Large intestine (tissue), 3 donors: ENCODE results near the gene SLC15A3. TPM values are rescaled to one million over a fixed set of nuclear protein-coding genes. Genes with fewer than 3 reads are reported as not detected.
A peak's percentile ranks its signal among the peaks of the same experiment; 100 is the strongest.

Experiments
- DNase-seq, 2 donors: peaks; one replicate each; pipeline versions ENCODE4 v3.0.0 to v3.0.0-alpha.2; 2013
- H3K27ac ChIP-seq: one replicate; pipeline ENCODE4 v1.5.1; 2013; ENCODE audit warnings: low read length
- H3K27me3 ChIP-seq: 2 replicates; pipeline ENCODE4 v1.6.1; 2013; ENCODE audit warnings: low read length; ENCODE audit not compliant: control insufficient read depth, insufficient read depth
- H3K36me3 ChIP-seq: 2 replicates; pipeline ENCODE4 v1.6.1; 2013; ENCODE audit warnings: low read length; ENCODE audit not compliant: control insufficient read depth, insufficient read depth
- H3K4me1 ChIP-seq: one replicate; pipeline ENCODE4 v1.6.1; 2013; ENCODE audit warnings: low read length; ENCODE audit not compliant: control insufficient read depth, insufficient read depth
- H3K4me3 ChIP-seq: one replicate; pipeline ENCODE4 v1.5.1; 2013; ENCODE audit warnings: low read length
- H3K9me3 ChIP-seq: one replicate; pipeline ENCODE4 v1.6.1; 2013; ENCODE audit warnings: mild to moderate bottlenecking, low read depth, low read length, moderate library complexity; ENCODE audit not compliant: control insufficient read depth
- WGBS: methylation state at CpG from one replicate; pipeline ENCODE4 v1.1.5; 2013; ENCODE audit warnings: low lambda C conversion rate; ENCODE audit not compliant: insufficient coverage; 5-methylcytosine and 5-hydroxymethylcytosine counted together
- polyA plus RNA-seq: library from polyadenylated mRNA; unstranded; fragments of 120-200 nt; gene quantifications from one replicate; pipeline ENCODE4 v1.2.1, GENCODE V29; 2013

The SLC15A3 gene
- polyA plus RNA-seq, 1 donor = 19.8 TPM

- H3K4me1 ChIP-seq = no peaks in the 10 kb centered on the region
- H3K27ac ChIP-seq = no peak overlapping the region
- H3K27me3 ChIP-seq = peaks cover 5% of the 10 kb centered on the region
- H3K36me3 ChIP-seq = no peaks in the 10 kb centered on the region
- DNase-seq = no peak
- no CpG with 5 or more reads among the region's 7 CpGs for WGBS
- H3K4me3 ChIP-seq = no peak overlapping the region
- H3K9me3 ChIP-seq = no peaks in the 10 kb centered on the region
Observed at GRCh38 chr11:60960405-60960804, 8.4 kb upstream of the SLC15A3 start.

GRCh38 chr11:60959431-60959830 lies 7.5 kb upstream of the SLC15A3 start:
- no peaks in the 10 kb centered on the region for H3K9me3 ChIP-seq
- DNase-seq = no peak
- no peak overlapping the region for H3K27ac ChIP-seq
- WGBS = no CpG with 5 or more reads among the region's 6 CpGs
- H3K4me3 ChIP-seq = no peak overlapping the region
- H3K4me1 ChIP-seq = no peaks in the 10 kb centered on the region
- peaks cover 5% of the 10 kb centered on the region for H3K27me3 ChIP-seq
- no peaks in the 10 kb centered on the region for H3K36me3 ChIP-seq

DNA sequence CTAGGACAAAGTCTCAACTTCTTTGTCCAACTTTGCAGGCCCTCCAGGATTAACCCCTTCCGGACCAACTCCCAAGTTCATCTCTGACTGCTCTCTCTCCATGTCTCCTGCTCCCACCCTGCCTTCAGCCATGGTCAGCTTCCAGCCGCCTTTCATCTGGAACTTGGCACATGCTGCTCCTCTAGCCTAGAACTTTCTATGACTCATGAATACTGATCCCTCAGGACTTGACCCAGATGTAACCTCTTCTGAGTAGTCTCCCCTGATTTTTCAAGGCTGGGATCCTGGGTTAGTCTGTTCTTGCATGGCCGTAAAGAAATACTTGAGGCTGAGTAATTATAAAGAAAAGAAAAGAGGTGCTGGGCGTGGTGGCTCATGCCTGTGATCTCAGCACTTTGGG lies 5.2 kb upstream of the SLC15A3 start:
- no peaks in the 10 kb centered on the region for H3K36me3 ChIP-seq
- H3K27ac ChIP-seq = no peak overlapping the region
- H3K4me1 ChIP-seq = peaks cover under 1% of the 10 kb centered on the region
- no peak for DNase-seq
- H3K9me3 ChIP-seq = no peaks in the 10 kb centered on the region
- no peak overlapping the region for H3K4me3 ChIP-seq
- WGBS = 86% methylated on average over 2 of the region's 4 CpGs
- peaks cover 11% of the 10 kb centered on the region for H3K27me3 ChIP-seq

DNA sequence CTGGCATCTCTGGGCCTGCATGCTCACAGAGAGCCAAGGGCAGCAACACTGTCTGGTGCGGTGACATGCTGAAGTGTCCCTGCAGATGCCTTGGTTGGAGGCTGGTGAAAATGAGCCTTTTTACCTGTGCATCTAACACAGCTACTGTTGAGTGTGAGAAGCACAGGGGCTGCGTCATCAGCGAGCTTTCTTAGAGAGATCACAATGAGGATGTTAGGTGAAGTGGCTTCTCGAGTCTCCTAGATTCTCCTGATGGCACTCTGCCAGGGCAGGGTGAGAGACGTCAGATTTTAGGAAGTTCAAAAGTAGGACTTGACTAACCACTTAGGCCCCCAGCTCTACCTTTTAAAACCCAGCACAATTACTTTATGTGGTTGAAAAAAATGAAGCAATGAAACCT lies 3.6 kb upstream of the SLC15A3 start:
- H3K27me3 ChIP-seq = peaks cover 20% of the 10 kb centered on the region
- H3K27ac ChIP-seq = no peak overlapping the region
- H3K9me3 ChIP-seq = no peaks in the 10 kb centered on the region
- WGBS = no CpG with 5 or more reads among the region's 5 CpGs
- H3K36me3 ChIP-seq = no peaks in the 10 kb centered on the region
- DNase-seq = no peak
- H3K4me3 ChIP-seq = no peak overlapping the region
- peaks cover 7% of the 10 kb centered on the region for H3K4me1 ChIP-seq

DNA sequence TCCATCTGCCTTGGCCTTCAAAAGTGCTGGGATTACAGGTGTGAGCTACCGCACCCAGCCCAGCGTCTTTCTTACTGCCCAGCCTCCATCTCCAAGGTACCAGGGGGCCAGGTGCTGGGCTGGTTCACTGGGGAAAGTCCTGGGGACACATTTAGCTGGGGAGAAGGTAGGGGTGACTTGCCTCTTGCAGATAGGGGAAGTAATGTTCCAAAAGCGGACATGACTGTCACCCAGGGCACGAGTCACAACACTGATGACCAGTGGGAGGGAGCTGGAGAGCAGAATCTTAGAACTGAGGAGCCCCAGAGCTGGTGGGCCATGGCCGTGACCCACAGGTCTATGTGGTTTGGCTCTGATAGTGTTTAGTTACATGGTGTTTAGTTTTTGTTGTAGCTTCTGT lies 2.4 kb upstream of the SLC15A3 start:
- DNase-seq = no peak
- WGBS = no CpG with 5 or more reads among the region's 5 CpGs
- Histone ChIP-seq H3K4me1 (peaks cover 7% of the 10 kb centered on the region), H3K27me3 (peaks cover 28% of the 10 kb centered on the region), H3K36me3 (no peaks in the 10 kb centered on the region), H3K4me3 (no peak overlapping the region), H3K9me3 (no peaks in the 10 kb centered on the region), H3K27ac (no peak overlapping the region)

DNA sequence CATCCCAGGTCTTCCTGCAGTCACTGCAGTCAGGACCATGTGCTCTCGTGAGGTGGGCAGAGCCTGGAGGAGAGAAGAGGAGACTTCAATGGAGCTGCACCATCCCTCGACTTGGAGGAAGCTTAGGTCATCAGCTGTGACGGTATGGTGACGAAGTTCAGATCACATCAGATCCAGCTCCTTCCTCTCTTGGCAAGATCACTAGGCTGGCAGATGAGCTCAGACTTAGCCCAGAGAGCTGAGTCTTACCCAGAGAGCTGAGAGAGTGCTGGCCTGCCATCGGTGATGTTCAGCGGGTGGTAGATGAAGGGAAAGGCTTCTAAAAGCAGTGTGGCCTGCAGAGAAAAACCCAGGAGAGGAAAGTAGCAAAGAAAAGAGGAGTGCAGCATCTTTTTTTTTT lies 1.8 kb upstream of the SLC15A3 start:
- no CpG with 5 or more reads among the region's 6 CpGs for WGBS
- Histone ChIP-seq H3K4me3 (no peak overlapping the region), H3K9me3 (no peaks in the 10 kb centered on the region), H3K27ac (no peak overlapping the region), H3K4me1 (peaks cover 7% of the 10 kb centered on the region), H3K27me3 (peaks cover 28% of the 10 kb centered on the region), H3K36me3 (no peaks in the 10 kb centered on the region)
- DNase-seq = no peak

DNA sequence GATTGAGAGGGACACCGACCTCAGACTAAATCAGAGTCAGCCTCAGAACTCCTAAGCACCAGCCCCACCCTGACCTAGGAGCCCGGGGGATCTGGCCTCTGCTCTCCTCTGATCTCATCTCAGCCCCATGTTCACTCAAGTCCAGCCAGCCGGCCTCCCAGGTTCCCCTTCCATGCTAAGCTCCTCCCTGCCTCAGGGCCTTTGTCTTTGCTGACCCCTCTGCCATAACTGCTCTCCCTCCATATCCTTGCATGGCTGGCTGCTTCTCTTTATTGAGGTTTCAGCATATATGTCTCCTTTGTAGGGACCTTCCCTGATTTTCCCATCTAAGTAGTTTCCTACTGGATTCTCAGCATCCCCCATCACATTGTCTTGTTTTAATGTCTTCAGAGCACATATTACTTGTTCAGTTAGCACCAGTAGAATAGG lies 780 bp upstream of the SLC15A3 start:
- Histone ChIP-seq H3K4me3 (peak overlapping the region; percentile 45), H3K27ac (peak overlapping the region; percentile 52), H3K9me3 (no peaks in the 10 kb centered on the region), H3K27me3 (peaks cover 28% of the 10 kb centered on the region), H3K36me3 (no peaks in the 10 kb centered on the region), H3K4me1 (peaks cover 7% of the 10 kb centered on the region)
- DNase-seq = no peak
- 67% methylated on average over 1 of the region's 3 CpGs for WGBS

- DNase-seq = no peak
- WGBS = 18% methylated on average over 4 of the region's 8 CpGs
- Histone ChIP-seq H3K27ac (peak overlapping the region; percentile 52), H3K27me3 (peaks cover 28% of the 10 kb centered on the region), H3K36me3 (no peaks in the 10 kb centered on the region), H3K4me1 (peaks cover 7% of the 10 kb centered on the region), H3K4me3 (peak overlapping the region; percentile 45), H3K9me3 (no peaks in the 10 kb centered on the region)
Observed at GRCh38 chr11:60951606-60951903, 421 bp downstream of the SLC15A3 start.

GRCh38 chr11:60950933-60951605 lies 907 bp downstream of the SLC15A3 start:
- no peak overlapping the region for H3K27ac ChIP-seq
- H3K9me3 ChIP-seq = no peaks in the 10 kb centered on the region
- H3K36me3 ChIP-seq = no peaks in the 10 kb centered on the region
- DNase-seq = peak; percentile 38 to 60
- whole genome bisulfite sequencing = no CpG with 5 or more reads among the region's 86 CpGs
- H3K27me3 ChIP-seq = peaks cover 28% of the 10 kb centered on the region
- peaks cover 7% of the 10 kb centered on the region for H3K4me1 ChIP-seq
- peak overlapping the region; percentile 45 for H3K4me3 ChIP-seq

DNA sequence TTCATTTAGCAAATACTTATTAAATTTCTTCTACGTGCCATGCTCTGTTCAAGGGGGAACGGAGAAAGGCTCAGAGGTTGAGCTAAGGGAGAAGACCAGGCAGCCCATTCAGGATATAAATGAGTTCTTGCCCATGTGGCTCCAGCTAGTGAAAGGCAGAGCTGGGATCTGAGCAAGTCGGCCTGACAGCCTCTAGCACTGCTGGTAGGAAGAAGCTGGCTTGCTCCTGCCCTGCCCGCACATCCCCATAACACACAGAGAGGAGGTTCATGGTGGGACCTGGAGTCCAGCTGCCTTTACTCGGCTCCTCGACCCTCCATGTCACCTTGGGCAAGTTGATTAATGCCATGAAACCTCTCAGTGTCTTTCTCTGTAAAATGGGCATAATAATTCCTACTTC lies 2.0 kb downstream of the SLC15A3 start:
- 71% methylated on average over 1 of the region's 6 CpGs for WGBS
- Histone ChIP-seq H3K9me3 (no peaks in the 10 kb centered on the region), H3K36me3 (no peaks in the 10 kb centered on the region), H3K27ac (no peak overlapping the region), H3K4me3 (peak overlapping the region; percentile 9), H3K4me1 (peaks cover 7% of the 10 kb centered on the region), H3K27me3 (peaks cover 28% of the 10 kb centered on the region)
- no peak for DNase-seq

- DNase-seq = no peak
- H3K36me3 ChIP-seq = peaks cover 3% of the 10 kb centered on the region
- H3K9me3 ChIP-seq = no peaks in the 10 kb centered on the region
- no peak overlapping the region for H3K27ac ChIP-seq
- peaks cover 28% of the 10 kb centered on the region for H3K27me3 ChIP-seq
- WGBS = no CpG with 5 or more reads among the region's 5 CpGs
- H3K4me3 ChIP-seq = no peak overlapping the region
- peaks cover 7% of the 10 kb centered on the region for H3K4me1 ChIP-seq
Observed at GRCh38 chr11:60948250-60948649, 3.7 kb downstream of the SLC15A3 start.
